Measurements from ENCODE around the gene CCDC110. TPM values are rescaled to one million over a fixed set of nuclear protein-coding genes. Genes with fewer than 3 reads are reported as not detected.
"Not testable (repeated sequence)": the region's sequence is repeated elsewhere in the genome, so short reads cannot be mapped to it uniquely, and the experiment has no call there.

CCDC110 gene
- total and polyA plus RNA-seq, 9 of the 15 experiments (the other 6 are each of a cell fraction or from before 2014, with no cell fraction given) = 0.04 to 0.35 (median 0.07) TPM; not detected in 4

DNA sequence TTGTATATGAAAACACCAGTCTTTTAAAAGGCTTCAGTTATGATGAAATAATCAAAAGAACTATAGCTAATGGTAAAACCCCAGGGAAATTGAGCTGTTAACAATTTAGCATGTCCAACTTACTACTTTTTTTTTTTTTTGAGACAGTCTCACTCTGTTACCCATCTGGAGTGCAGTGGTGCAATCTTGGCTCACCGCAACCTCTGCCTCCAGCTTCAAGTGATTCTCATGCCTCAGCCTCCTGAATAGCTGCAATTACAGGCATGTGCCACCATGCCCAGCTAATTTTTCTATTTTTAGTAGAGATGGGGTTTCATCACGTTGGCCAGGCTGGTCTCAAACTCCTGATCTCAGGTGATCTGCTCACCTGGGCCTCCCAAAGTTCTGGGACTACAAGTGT lies 39.7 kb upstream of the CCDC110 start:
- H3K27me3 ChIP-seq (ENCODE audit: control insufficient read depth in 2 of 2, insufficient read depth in 2 of 2, low read length in 2 of 2) = peaks cover 38 to 43% of the 10 kb centered on the region in 2 experiments
- H3K4me1 ChIP-seq (replicated peaks in 1 of 2; ENCODE audit: control insufficient read depth in 2 of 2, insufficient read depth in 2 of 2, low read length in 2 of 2); DNase-seq (ENCODE audit: extremely low read depth in 1 of 4, low spot score in 3 of 4); H3K9me3 ChIP-seq (replicated peaks; ENCODE audit: control insufficient read depth, insufficient read depth, low read depth, low read length); H3K9me1 ChIP-seq (ENCODE audit: control insufficient read depth, insufficient read depth, low read length); H3K4me3 ChIP-seq; FAIRE-seq; BruUV-seq (replicated peaks); H3K4me2 ChIP-seq (ENCODE audit: insufficient read depth, low read length); H3K9ac ChIP-seq (ENCODE audit: insufficient read depth in 1 of 2, low read depth in 2 of 2, low read length in 2 of 2); H2AFZ ChIP-seq (ENCODE audit: low read depth, low read length); H4K20me1 ChIP-seq (replicated peaks; ENCODE audit: control insufficient read depth, insufficient read depth, low read length); intact Hi-C loops (cut with micrococcal nuclease); CTCF ChIA-PET (ENCODE audit: low intra/inter-chr PET ratio); H3K27ac ChIP-seq (ENCODE audit: extremely low read depth, low read depth, low read length); in situ Hi-C loops (cut with MboI); H3K79me2 ChIP-seq (ENCODE audit: control insufficient read depth, insufficient read depth, low read length); ATAC-seq; POLR2A ChIA-PET; H3K36me3 ChIP-seq (ENCODE audit: control insufficient read depth, insufficient read depth, low read length): not testable (repeated sequence)
- 15% methylated on average over 2 of the region's 2 CpGs for WGBS (ENCODE audit: insufficient coverage, low coverage, missing lambda C conversion rate)

DNA sequence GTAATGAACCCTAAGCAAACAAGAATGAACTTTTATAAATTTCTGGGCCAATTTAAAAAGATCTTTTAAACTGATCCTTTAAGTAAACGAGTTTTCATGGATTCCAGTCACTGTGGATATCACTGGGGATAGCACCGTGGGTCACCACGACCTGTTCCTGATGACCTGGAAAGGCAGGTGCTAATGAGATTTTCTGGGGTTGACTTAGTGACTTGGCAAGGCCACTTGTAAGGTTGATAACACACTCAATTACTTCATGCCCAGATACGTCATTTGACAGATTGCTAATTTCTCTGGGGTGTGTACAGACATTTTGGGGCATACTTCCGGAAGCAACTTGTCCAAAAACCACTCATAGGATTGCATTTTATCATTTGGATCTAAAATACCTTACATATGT lies 39.3 kb upstream of the CCDC110 start:
- no peak overlapping the region for H3K27ac ChIP-seq (ENCODE audit: extremely low read depth, low read depth, low read length)
- WGBS (ENCODE audit: insufficient coverage, low coverage, missing lambda C conversion rate) = 5% methylated on average over 5 of the region's 5 CpGs
- POLR2A ChIA-PET = no interaction called here
- TF ChIP-seq, protein P1, sequence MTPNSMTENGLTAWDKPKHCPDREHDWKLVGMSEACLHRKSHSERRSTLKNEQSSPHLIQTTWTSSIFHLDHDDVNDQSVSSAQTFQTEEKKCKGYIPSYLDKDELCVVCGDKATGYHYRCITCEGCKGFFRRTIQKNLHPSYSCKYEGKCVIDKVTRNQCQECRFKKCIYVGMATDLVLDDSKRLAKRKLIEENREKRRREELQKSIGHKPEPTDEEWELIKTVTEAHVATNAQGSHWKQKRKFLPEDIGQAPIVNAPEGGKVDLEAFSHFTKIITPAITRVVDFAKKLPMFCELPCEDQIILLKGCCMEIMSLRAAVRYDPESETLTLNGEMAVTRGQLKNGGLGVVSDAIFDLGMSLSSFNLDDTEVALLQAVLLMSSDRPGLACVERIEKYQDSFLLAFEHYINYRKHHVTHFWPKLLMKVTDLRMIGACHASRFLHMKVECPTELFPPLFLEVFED (CRISPR knock-in tag; conservative IDR thresholded peaks at IDR 0.05) = no peak
- no peak for TF ChIP-seq ZBTB1 (CRISPR knock-in tag; IDR thresholded peaks at IDR 0.05; ENCODE audit: borderline replicate concordance, low read depth)
- TF ChIP-seq, protein P2, sequence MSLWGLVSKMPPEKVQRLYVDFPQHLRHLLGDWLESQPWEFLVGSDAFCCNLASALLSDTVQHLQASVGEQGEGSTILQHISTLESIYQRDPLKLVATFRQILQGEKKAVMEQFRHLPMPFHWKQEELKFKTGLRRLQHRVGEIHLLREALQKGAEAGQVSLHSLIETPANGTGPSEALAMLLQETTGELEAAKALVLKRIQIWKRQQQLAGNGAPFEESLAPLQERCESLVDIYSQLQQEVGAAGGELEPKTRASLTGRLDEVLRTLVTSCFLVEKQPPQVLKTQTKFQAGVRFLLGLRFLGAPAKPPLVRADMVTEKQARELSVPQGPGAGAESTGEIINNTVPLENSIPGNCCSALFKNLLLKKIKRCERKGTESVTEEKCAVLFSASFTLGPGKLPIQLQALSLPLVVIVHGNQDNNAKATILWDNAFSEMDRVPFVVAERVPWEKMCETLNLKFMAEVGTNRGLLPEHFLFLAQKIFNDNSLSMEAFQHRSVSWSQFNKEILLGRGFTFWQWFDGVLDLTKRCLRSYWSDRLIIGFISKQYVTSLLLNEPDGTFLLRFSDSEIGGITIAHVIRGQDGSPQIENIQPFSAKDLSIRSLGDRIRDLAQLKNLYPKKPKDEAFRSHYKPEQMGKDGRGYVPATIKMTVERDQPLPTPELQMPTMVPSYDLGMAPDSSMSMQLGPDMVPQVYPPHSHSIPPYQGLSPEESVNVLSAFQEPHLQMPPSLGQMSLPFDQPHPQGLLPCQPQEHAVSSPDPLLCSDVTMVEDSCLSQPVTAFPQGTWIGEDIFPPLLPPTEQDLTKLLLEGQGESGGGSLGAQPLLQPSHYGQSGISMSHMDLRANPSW (CRISPR knock-in tag; IDR thresholded peaks at IDR 0.05) = no peak
- no peaks in the 10 kb centered on the region for H4K20me1 ChIP-seq (replicated peaks; ENCODE audit: control insufficient read depth, insufficient read depth, low read length)
- FAIRE-seq = no peak
- H3K9ac ChIP-seq (ENCODE audit: insufficient read depth in 1 of 2, low read depth in 2 of 2, low read length in 2 of 2) = no peak overlapping the region
- BruUV-seq (replicated peaks) = no TSS peak
- no peaks in the 10 kb centered on the region for H3K79me2 ChIP-seq (ENCODE audit: control insufficient read depth, insufficient read depth, low read length)
- CTCF ChIA-PET (ENCODE audit: low intra/inter-chr PET ratio) = no interaction called here
- no peaks in the 10 kb centered on the region for H3K36me3 ChIP-seq (ENCODE audit: control insufficient read depth, insufficient read depth, low read length)
- no peak for ATAC-seq
- H3K27me3 ChIP-seq (ENCODE audit: control insufficient read depth in 2 of 2, insufficient read depth in 2 of 2, low read length in 2 of 2) = peaks cover 42 to 43% of the 10 kb centered on the region in 2 experiments
- in situ Hi-C loops (cut with MboI) = no loop called here
- H3K9me3 ChIP-seq (replicated peaks; ENCODE audit: control insufficient read depth, insufficient read depth, low read depth, low read length) = no peaks in the 10 kb centered on the region
- no peak overlapping the region for H3K4me3 ChIP-seq
- H2AFZ ChIP-seq (ENCODE audit: low read depth, low read length) = no peak overlapping the region
- DNase-seq (ENCODE audit: extremely low read depth in 1 of 4, low spot score in 3 of 4) = no peak
- intact Hi-C loops (cut with micrococcal nuclease) = no loop called here
- H3K4me2 ChIP-seq (ENCODE audit: insufficient read depth, low read length) = no peak overlapping the region
- H3K9me1 ChIP-seq (ENCODE audit: control insufficient read depth, insufficient read depth, low read length) = no peaks in the 10 kb centered on the region
- H3K4me1 ChIP-seq (replicated peaks in 1 of 2; ENCODE audit: control insufficient read depth in 2 of 2, insufficient read depth in 2 of 2, low read length in 2 of 2) = peaks cover 0 to 3% of the 10 kb centered on the region in 2 experiments; a peak in 1 of 5 replicates

Measured in K562 (cell line).